Stimulated activated CD8-positive, alpha-beta memory T cell treated with anti-CD3 and anti-CD28 coated beads, Interleukin-4, amount 100 ng/mL, for 24 hours (primary cell): Measurements from ENCODE around the gene MRPS10.
"Not testable (repeated sequence)": the region's sequence is repeated elsewhere in the genome, so short reads cannot be mapped to it uniquely, and the experiment has no call there.

ENCODE experiments used
- DNase-seq: peaks from one replicate; pipeline ENCODE4 v3.0.0-alpha.2; 2020; ENCODE audit warnings: low read depth

The MRPS10 gene

GRCh38 chr6:42176981-42177380 is 40.7 kb downstream of the MRPS10 start:
- DNase-seq: no peak

DNA sequence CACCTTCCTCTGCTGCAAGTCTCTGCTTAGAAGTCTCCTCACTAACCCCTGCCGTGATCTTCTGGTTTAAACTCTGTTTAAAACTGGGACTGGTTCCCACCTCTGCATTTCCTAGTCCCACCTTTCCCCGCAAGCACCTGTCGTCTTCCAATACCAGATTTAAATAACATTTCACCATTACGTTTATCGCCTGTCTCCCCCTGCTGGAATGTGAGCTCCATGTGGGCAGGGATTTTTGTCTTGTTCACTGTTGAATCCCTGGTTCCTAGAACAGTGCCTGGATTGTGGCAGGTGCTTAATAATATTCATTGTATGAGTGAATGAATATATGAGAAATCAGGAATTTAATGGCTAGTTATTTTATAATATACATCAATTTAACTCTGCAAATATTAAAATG is 41.8 kb downstream of the MRPS10 start:
- no peak for DNase-seq

DNA sequence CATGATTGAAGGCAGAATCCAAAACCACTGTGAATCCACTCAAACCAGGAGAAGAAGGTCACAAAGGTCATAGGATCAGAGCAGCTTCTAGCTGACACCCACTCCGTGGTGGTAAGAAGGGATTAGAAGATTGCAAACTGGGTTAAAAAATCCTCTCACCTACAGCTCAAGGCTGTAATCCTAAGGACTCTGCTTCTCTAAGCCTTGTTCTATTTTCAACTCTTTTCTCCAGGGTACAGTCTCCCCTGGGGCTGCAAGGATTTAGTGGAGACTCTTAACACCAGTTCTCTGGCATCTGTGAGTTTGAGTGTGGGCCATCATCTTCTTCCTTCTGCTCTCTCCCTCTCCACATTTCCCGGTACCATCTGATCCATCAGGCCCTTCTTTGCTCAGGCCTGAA is 44.6 kb downstream of the MRPS10 start, which contains the start of gene GUCA1A:
Gene GUCA1A, plus strand, starts transcription at position 264 of the 400 bp plus-strand sequence. CDS start 250 bp downstream, outside the sequence.
- no peak for DNase-seq

DNA sequence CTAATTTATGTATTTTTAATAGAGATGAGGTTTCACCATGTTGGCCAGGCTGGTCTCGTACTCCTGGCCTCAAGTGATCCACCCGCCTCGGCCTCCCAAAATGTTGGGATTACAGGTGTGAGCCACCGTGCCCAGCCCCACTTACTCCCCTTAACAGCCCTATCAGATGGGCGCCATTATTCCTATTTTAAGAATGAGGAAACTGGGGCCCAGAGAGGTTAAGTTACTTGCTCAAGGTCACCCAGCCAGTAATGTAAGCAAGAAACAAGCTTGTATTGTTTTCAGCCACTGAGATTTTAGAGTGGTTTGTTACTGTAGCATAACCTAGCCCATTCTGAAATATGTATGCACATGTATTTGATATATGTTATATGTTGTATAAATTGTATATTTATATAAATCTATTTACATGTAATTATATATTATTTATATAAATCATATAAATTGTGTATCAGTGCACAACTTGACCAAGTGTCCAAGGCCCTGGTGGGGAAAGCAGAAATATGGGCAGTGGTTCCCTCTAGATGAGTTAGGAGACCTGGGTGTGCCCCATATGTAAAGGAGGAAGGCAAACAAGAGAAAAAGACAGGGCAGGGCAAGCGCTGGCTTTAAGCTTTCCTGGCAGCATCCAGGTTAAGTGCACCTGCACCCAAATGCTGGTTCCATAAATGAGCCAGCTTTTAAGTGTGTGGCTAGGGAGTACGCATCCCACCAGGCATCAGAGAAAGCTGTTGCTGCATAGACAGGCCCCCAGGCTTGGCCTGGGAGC is 45.7 kb downstream of the MRPS10 start:
- no peak for DNase-seq

DNA sequence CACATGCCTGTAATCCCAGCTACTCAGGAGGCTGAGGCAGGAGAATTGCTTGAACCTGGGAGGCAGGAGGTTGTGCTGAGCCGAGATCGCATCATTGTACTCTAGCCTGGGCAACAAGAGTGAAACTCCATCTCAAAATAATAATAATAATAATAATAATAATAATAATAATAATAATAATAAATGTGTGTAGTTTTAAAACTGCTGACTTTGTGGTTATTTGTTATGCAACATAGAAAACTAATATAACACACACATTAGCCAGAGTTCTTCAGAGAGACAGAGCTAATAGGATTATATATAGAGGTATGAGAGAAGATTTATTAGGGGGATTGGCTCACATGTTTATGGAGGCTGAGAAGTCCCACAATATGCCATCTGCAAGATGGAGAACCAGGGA is 47.9 kb downstream of the MRPS10 start:
- not testable (repeated sequence) for DNase-seq

DNA sequence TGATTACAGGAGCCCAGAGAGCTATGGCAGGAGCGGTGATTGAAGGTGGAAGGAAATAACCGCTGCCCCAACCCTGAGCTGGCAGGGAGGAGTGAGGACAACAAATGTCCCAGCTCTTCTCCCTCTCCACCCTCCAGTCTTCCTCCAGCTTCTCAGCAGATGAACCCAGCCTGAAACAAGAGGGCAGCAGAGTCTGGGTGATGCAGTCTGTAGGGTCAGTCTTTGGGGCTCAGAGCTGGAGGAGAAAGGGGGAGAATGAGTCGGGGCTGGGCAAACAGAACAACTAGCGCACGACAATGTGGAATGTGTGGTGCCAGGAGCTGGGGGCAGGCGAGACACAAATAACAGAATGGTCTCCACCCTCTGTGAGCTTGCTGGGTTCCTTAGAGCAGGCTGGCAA is 49.0 kb downstream of the MRPS10 start:
- DNase-seq: no peak

- peak; percentile 67 for DNase-seq
These were observed 51.1 kb downstream of the MRPS10 start for GRCh38 chr6:42166444-42167141.

GRCh38 chr6:42165016-42165415 is 52.6 kb downstream of the MRPS10 start:
- no peak for DNase-seq

DNA sequence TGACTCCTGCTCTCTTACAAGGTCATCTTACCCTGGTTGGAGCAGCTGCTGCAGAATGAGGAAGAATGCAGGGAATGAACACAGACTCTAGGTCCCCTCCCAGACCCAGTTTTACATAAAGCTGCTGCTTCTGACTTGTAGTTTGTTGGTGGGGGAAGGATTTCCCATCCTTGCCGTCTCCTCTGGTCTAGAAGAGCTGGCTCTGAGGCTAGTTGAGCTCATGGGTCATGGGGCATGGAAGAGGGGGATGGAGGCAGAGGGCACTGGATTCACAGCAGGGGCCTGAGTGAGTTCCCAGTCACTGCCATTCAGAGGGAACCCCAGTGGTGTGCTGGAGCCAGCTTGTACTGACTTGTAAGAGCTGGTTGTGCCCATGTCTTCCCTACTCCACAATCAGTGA is 53.7 kb downstream of the MRPS10 start:
- DNase-seq: no peak

DNA sequence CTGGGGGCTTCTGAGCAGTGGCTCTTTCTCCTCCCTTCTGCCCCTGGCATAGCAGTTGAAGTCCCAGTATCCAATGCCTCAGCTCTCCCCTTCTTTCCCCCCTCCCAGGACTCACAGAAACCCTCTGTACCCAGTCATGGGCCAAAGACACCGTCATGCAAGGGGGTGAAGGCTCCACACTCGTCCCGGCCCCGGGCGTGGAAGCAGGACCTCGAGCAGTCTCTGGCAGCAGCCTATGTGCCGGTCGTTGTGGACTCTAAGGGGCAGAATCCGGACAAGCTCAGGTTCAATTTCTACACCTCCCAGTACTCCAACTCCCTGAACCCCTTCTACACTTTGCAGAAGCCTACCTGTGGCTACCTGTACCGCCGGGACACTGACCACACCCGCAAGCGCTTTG is 54.8 kb downstream of the MRPS10 start:
- DNase-seq: no peak

- no peak for DNase-seq
These were observed 55.3 kb downstream of the MRPS10 start for GRCh38 chr6:42162384-42162783.

DNA sequence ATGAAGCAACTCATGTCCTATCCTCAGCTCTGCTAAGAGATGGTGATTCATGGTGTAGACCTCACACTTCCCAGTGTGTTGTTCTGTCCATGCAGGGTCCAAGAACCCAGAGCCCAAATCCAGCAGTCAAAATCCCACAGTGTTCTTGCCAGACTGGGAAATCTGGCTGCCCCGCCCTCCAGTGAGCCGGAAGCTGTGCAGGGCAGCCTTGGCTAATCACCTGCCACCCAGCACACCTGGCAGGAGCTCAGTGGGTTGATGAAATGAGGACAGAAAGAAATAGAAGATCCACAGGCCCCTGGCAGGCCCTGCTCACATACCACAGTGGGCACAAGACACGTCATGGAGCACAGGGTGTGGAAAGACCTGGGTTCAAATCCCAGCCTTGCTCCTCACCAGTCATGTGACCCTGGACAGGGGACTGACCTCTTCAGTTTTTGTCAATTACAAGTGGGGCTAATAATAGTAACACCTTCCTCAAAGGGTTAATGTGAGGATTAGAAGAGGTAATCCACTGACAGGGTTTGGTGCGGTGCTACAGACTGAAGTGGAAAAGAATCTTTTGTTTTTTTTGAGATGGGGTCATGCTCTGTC is 58.1 kb downstream of the MRPS10 start:
- no peak for DNase-seq

DNA sequence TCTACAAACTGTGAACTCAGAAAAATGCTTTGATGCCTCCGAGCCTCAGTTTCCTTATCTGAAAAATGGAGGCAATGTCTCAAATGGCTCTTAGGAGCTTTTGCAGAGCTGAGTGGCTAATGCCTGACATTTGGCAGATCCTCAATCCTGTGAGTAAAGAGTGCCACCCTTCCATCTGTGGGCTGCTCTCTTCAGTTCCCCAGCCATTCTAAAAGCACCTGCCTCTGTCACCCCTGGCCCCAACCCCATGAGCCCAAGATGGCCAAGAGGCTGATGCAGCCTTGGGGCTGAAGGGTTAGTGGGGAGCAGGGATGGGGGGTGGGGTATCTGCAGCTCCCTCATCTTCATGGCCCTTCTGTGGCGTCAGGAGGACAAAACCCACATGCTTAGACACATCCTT is 59.0 kb downstream of the MRPS10 start:
- DNase-seq: no peak

DNA sequence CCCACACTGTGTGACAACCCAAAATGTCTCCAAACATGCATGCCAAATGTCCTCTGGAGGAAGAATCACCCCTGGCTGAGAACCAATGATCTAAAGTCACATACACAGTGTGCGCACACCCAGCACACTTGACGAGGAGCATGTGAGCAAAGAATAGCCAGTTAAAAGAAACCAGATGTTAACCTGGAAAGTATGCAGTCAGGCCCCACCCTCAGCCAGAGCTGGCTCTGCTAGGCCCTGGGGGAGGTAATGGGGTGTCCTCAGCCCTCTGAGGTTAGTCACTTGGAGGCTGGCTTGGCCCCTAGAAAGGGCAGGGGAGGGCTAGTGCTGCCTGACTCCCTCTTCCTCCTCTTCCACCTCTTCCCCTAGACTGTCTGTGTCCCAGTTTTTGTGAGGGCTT is 59.6 kb downstream of the MRPS10 start:
- no peak for DNase-seq
